MCF 10A (cell line): ENCODE results near the gene SIGLEC10. TPM values are rescaled to one million over a fixed set of nuclear protein-coding genes. Genes with fewer than 3 reads are reported as not detected.

Experiments used
- BruUV-seq: library from RNA; stranded (reverse); fragments of 400-500 nt; replicated peaks from 2 replicates; lab custom pipeline; 2021; lab: Mats Ljungman, UMichigan
- CTCF ChIA-PET: fragments of 300-600 bp; sonication (Branson Sonifier 250); formaldehyde crosslinking; extraction: SDS; loops from one replicate; lab custom pipeline; 2021; ENCODE audit warnings: antibody characterized with exemption, inconsistent platforms; lab: Yijun Ruan, JAX
- POLR2A ChIA-PET: fragments of 300-600, 350-650 bp; sonication (Branson Sonifier 250); formaldehyde crosslinking; extraction: SDS; loops from one replicate; lab custom pipeline; 2020; ENCODE audit warnings: antibody characterized with exemption, inconsistent platforms; lab: Yijun Ruan, JAX
- DNase-seq: peaks from one replicate; pipeline ENCODE4 v3.0.0-alpha.2; 2018; ENCODE audit not compliant: unreplicated experiment
- H3K27ac Mint-ChIP-seq: one replicate; pipeline ENCODE4 v1.8.0; 2022; ENCODE audit warnings: mild to moderate bottlenecking, low read depth, mixed read lengths; ENCODE audit not compliant: unreplicated experiment
- H3K27me3 Mint-ChIP-seq: one replicate; pipeline ENCODE4 v1.8.0; 2022; ENCODE audit warnings: mixed read lengths; ENCODE audit not compliant: insufficient read depth, unreplicated experiment
- H3K36me3 Mint-ChIP-seq: one replicate; pipeline ENCODE4 v1.8.0; 2022; ENCODE audit warnings: mild to moderate bottlenecking, moderate library complexity, mixed read lengths; ENCODE audit not compliant: insufficient read depth, unreplicated experiment
- H3K4me1 Mint-ChIP-seq: one replicate; pipeline ENCODE4 v1.8.0; 2022; ENCODE audit warnings: mixed read lengths; ENCODE audit not compliant: insufficient read depth, unreplicated experiment
- H3K4me3 Mint-ChIP-seq: one replicate; pipeline ENCODE4 v1.8.0; 2022; ENCODE audit warnings: mild to moderate bottlenecking, moderate library complexity, mixed read lengths; ENCODE audit not compliant: unreplicated experiment
- H3K9me3 Mint-ChIP-seq: one replicate; pipeline ENCODE4 v1.8.0; 2022; ENCODE audit warnings: mixed read lengths; ENCODE audit not compliant: unreplicated experiment
- intact Hi-C: fragments of 100-400 bp; cut with micrococcal nuclease; formaldehyde crosslinking; loops from 2 replicates; pipeline ENCODE4 v1.14.1; 2022
- total RNA-seq: library from RNA; stranded (reverse); gene quantifications from 2 replicates; pipeline ENCODE4 v1.2.3, GENCODE V29; 2022
- TF ChIP-seq, protein P1 (sequence below): fragments of 200-600 bp; IDR thresholded peaks from one replicate; pipeline ENCODE4 v1.8.0; 2022; ENCODE audit warnings: antibody characterized with exemption, mild to moderate bottlenecking; ENCODE audit not compliant: unreplicated experiment

SIGLEC10 gene
- total RNA-seq, 1 experiment from 2014 or later, result not detected

DNA sequence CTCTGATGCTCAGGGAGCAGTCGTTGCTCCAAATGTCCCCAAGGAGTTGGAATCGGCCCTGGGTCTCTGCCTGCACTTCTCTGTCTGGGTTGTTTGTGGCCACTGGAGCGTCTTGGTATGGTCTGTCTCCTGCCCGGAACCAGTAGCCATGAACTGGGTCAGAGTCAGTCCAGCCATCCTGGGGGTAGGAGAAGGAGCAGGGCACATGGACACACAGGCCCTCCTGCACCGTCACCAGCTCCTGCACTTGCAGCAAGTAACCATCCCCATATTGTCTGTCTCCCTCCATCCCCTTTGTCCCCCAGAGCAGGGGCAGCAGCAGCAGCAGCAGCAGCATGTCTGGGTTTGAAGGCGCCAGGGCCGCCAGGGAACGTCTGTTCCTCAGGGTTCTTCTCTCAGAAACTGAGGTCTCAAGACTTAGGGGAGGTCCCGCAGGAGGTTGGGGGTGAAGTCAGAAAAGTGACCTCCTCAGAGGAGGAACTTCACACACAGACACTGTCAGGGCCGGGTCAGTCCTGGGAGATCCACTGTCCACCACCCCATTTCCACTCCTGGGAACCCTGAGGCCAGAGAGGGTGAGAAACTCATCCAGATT, 40.7 kb upstream of the SIGLEC10 start, which contains the start of gene SIGLEC8:
Gene SIGLEC8 (minus strand): TSS at position 404 of the 595 bp plus-strand sequence. CDS start 67 bp downstream, at position 337.
- Mint-ChIP-seq H3K27me3 (no peaks in the 10 kb centered on the region), H3K4me1 (no peaks in the 10 kb centered on the region), H3K27ac (no peak within 1 kb of the TSS), H3K9me3 (peaks cover 14% of the 10 kb centered on the region), H3K4me3 (no peak within 1 kb of the TSS), H3K36me3 (no peaks in the 10 kb centered on the region)
- intact Hi-C loops, result no loop called here
- BruUV-seq, result no TSS peak
- DNase-seq, result no peak
- ChIA-PET POLR2A (no interaction called here), CTCF (interaction anchor here (0.5 kb wide), 1 partner anchor 10 kb away, joined by 3 read pairs; no protein-coding TSS in a partner anchor)
- TF ChIP-seq, protein P1, sequence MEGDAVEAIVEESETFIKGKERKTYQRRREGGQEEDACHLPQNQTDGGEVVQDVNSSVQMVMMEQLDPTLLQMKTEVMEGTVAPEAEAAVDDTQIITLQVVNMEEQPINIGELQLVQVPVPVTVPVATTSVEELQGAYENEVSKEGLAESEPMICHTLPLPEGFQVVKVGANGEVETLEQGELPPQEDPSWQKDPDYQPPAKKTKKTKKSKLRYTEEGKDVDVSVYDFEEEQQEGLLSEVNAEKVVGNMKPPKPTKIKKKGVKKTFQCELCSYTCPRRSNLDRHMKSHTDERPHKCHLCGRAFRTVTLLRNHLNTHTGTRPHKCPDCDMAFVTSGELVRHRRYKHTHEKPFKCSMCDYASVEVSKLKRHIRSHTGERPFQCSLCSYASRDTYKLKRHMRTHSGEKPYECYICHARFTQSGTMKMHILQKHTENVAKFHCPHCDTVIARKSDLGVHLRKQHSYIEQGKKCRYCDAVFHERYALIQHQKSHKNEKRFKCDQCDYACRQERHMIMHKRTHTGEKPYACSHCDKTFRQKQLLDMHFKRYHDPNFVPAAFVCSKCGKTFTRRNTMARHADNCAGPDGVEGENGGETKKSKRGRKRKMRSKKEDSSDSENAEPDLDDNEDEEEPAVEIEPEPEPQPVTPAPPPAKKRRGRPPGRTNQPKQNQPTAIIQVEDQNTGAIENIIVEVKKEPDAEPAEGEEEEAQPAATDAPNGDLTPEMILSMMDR, result no peak

DNA sequence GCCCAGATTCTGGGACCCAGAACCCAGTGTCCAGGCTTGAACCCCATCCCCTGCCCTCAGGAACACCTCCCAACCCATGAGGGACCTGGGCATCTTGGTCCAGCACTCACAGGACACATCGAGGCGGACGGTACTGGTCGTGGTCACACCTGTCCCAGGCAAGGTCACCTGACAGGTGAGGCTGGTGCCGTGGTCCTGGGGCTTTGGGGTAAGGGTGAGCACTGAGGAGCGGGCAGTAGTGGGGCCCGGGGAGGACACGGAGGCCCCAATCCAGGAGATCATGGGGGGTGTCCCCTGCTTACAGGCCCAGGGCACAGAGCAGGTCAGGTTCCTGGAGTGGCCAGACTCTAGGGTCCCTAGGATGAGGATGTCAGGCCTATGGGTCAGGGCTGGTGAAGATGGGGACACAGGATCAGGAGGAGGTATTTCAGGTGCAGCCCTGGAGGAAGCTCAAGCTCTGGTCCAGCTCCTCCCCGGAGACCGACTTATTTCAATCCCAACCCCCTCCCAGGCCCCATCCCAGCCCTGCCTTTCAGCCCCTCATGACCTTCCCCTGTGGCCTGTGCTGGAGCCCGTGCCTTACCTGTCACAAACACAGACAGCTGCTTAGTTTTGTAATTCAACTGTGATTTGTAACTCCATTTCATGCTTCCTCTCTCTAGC, 40.0 kb upstream of the SIGLEC10 start:
- TF ChIP-seq, protein P1, result no peak
- no peak overlapping the region for H3K27ac Mint-ChIP-seq
- ChIA-PET POLR2A (no interaction called here), CTCF (interaction anchor here (0.5 kb wide), 1 partner anchor 10 kb away, joined by 3 read pairs; no protein-coding TSS in a partner anchor)
- H3K27me3 Mint-ChIP-seq, result no peaks in the 10 kb centered on the region
- peaks cover 14% of the 10 kb centered on the region for H3K9me3 Mint-ChIP-seq
- no TSS peak for BruUV-seq
- intact Hi-C loops, result no loop called here
- no peaks in the 10 kb centered on the region for H3K36me3 Mint-ChIP-seq
- no peaks in the 10 kb centered on the region for H3K4me1 Mint-ChIP-seq
- no peak overlapping the region for H3K4me3 Mint-ChIP-seq
- DNase-seq, result no peak

DNA sequence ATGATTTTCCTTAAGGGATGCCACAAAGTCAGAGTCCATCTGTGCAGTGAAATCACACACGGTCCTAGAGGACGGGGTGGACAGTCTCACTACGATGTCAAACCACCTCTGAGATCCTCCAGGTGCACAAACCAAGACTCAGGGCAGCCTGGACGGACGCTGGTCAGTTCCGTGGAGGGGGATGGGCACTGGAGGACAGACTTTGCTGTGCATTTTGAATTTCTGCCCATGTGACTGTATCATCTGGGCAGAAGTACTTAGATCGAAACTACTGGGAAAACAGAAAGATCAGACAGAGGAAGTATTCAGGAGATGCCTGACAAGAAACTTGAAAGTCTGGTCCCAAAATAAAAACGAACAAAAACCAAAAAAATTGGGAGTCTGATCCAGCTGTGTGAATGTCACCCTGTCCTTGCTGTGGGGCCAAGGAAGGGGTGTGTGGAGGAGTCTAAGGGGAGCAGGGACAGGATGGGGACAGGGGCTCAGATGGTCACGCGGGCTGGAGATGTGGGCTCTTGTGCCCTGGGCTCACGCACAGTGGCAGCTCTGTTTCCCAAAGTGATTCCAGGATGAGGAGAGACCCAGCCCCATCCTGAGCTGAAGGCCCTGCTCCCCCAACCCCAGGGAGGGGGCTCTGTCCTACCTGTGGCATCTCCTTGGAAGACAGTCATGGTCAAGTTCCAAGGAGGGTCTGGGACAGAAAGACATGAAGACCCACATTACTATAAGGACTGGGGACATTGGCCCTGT, 39.3 kb upstream of the SIGLEC10 start:
- no TSS peak for BruUV-seq
- Mint-ChIP-seq H3K9me3 (peaks cover 14% of the 10 kb centered on the region), H3K36me3 (no peaks in the 10 kb centered on the region), H3K27ac (no peak overlapping the region), H3K4me1 (no peaks in the 10 kb centered on the region), H3K4me3 (no peak overlapping the region), H3K27me3 (no peaks in the 10 kb centered on the region)
- intact Hi-C loops, result no loop called here
- CTCF ChIA-PET, result no interaction called here
- no peak for DNase-seq
- POLR2A ChIA-PET, result no interaction called here
- TF ChIP-seq, protein P1, result no peak
